ENCODE data around the gene KIAA0232.

- TF ChIP-seq TBP (optimal IDR thresholded peaks at IDR 0.05; ENCODE audit: low read depth, low read length), result no peak
- no peak for TF ChIP-seq ZNF253 (CRISPR knock-in tag; conservative IDR thresholded peaks at IDR 0.05)
- no peak for TF ChIP-seq JUND (IDR thresholded peaks at IDR 0.05; ENCODE audit: borderline replicate concordance, low read depth, low read length)
- TF ChIP-seq JUND (tag; IDR thresholded peaks at IDR 0.05; ENCODE audit: borderline replicate concordance, low read depth, low read length), result no peak
- no peak for TF ChIP-seq CTCF (IDR thresholded peaks at IDR 0.05 in 2 of 3, conservative IDR thresholded peaks at IDR 0.05 in 1 of 3; ENCODE audit: insufficient read depth in 2 of 3, low read depth in 1 of 3, low read length in 3 of 3)
- no peak for TF ChIP-seq MLLT1 (IDR thresholded peaks at IDR 0.05)
- TF ChIP-seq ZBTB7A (IDR thresholded peaks at IDR 0.05; ENCODE audit: borderline replicate concordance, control insufficient read depth, low read depth, low read length), result no peak
These were observed 92.9 kb downstream of the KIAA0232 start for GRCh38 chr4:6875431-6875831.

Data from K562 (cell line).